ENCODE data around the gene ADAM12. TPM values are rescaled to one million over a fixed set of nuclear protein-coding genes. Genes with fewer than 3 reads are reported as not detected.
A peak's percentile ranks its signal among the peaks of the same experiment; 100 is the strongest.

The ADAM12 gene
- total RNA-seq, 2 experiments from 2014 or later: 1.2 to 1.5 TPM

DNA sequence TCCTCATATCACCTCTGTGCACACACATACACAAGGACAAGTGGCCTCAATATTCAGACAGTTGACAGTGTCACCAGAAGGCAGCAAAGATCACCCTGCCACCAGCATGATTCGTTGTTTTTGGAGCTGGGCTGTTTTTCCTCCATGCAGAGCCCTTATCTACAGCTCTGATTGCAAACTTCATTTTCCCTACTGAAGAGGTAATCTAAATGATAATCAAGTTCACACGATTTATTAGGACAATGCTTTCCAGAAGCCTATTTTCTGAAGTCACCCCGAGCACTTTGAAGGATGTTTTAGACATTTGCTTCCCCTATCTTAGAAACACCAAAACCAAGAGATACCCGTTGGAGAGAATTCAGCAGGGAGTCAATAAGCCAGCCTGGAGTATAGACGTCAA, 46.0 kb upstream of the ADAM12 start:
- H3K27me3 ChIP-seq (ENCODE audit: control insufficient read depth in 1 of 2, insufficient read depth in 2 of 2, low read length in 2 of 2): no peaks in the 10 kb centered on the region
- H3K4me3 ChIP-seq (ENCODE audit: low read length): no peak overlapping the region
- H3K4me1 ChIP-seq (ENCODE audit: insufficient read depth, low read length): peaks cover 6% of the 10 kb centered on the region
- Mint-ChIP-seq H3K4me3 (no peak overlapping the region), H3K36me3 (ENCODE audit: low read depth) (no peaks in the 10 kb centered on the region), H3K27me3 (peaks cover 10% of the 10 kb centered on the region), H3K9me3 (no peaks in the 10 kb centered on the region), H3K27ac (no peak overlapping the region), H3K4me1 (ENCODE audit: low read depth) (no peaks in the 10 kb centered on the region)
- ChIA-PET CTCF (no interaction called here), POLR2A (no interaction called here)
- DNase-seq (no peak), ATAC-seq (ENCODE audit: poor library complexity) (no peak)
- H3K9me3 ChIP-seq (ENCODE audit: control insufficient read depth in 1 of 2, insufficient read depth in 1 of 2, low read length in 2 of 2): peaks cover 0 to 4% of the 10 kb centered on the region in 2 experiments
- no peaks in the 10 kb centered on the region for H3K36me3 ChIP-seq (ENCODE audit: insufficient read depth, low read length)
- intact Hi-C loops (cut with DNase I, micrococcal nuclease): no loop called here
- TF ChIP-seq, protein P1, sequence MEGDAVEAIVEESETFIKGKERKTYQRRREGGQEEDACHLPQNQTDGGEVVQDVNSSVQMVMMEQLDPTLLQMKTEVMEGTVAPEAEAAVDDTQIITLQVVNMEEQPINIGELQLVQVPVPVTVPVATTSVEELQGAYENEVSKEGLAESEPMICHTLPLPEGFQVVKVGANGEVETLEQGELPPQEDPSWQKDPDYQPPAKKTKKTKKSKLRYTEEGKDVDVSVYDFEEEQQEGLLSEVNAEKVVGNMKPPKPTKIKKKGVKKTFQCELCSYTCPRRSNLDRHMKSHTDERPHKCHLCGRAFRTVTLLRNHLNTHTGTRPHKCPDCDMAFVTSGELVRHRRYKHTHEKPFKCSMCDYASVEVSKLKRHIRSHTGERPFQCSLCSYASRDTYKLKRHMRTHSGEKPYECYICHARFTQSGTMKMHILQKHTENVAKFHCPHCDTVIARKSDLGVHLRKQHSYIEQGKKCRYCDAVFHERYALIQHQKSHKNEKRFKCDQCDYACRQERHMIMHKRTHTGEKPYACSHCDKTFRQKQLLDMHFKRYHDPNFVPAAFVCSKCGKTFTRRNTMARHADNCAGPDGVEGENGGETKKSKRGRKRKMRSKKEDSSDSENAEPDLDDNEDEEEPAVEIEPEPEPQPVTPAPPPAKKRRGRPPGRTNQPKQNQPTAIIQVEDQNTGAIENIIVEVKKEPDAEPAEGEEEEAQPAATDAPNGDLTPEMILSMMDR (IDR thresholded peaks at IDR 0.05): no peak
- no peak overlapping the region for H3K27ac ChIP-seq (ENCODE audit: low read depth in 1 of 2, low read length in 2 of 2)

DNA sequence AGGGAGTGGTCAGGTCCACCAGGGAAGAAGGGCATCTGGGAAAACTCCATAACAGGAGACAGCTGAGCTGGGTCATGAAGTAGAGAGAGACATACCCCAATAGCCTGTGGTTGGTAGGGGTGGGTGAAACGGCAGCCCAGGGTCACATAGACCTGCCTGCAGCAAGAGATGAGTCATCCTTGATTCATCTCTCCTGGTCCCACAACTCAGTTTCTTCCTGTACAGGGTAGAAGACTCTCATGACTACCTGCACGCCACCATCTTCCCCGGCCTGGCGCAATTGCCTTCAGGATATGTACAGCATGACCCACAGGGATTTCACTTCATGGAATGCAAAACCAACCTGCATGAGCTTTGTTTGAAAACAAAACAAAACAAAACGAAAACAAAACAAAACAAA, 45.1 kb upstream of the ADAM12 start:
- peaks cover 6% of the 10 kb centered on the region for H3K4me1 ChIP-seq (ENCODE audit: insufficient read depth, low read length)
- no peaks in the 10 kb centered on the region for H3K9me3 Mint-ChIP-seq
- H3K36me3 Mint-ChIP-seq (ENCODE audit: low read depth): no peaks in the 10 kb centered on the region
- no peak overlapping the region for H3K4me3 ChIP-seq (ENCODE audit: low read length)
- no peak overlapping the region for H3K4me3 Mint-ChIP-seq
- H3K27ac ChIP-seq (ENCODE audit: low read depth in 1 of 2, low read length in 2 of 2): no peak overlapping the region
- H3K27me3 Mint-ChIP-seq: peaks cover 10% of the 10 kb centered on the region
- peaks cover 0 to 4% of the 10 kb centered on the region in 2 experiments for H3K9me3 ChIP-seq (ENCODE audit: control insufficient read depth in 1 of 2, insufficient read depth in 1 of 2, low read length in 2 of 2)
- ATAC-seq (ENCODE audit: poor library complexity): no peak
- H3K27ac Mint-ChIP-seq: no peak overlapping the region
- TF ChIP-seq, protein P1 (IDR thresholded peaks at IDR 0.05): no peak
- H3K4me1 Mint-ChIP-seq (ENCODE audit: low read depth): no peaks in the 10 kb centered on the region
- intact Hi-C loops (cut with DNase I, micrococcal nuclease): no loop called here
- H3K27me3 ChIP-seq (ENCODE audit: control insufficient read depth in 1 of 2, insufficient read depth in 2 of 2, low read length in 2 of 2): no peaks in the 10 kb centered on the region
- peak in 2 of 14 experiments; percentile 3 to 21 for DNase-seq
- POLR2A ChIA-PET: no interaction called here
- CTCF ChIA-PET: no interaction called here
- H3K36me3 ChIP-seq (ENCODE audit: insufficient read depth, low read length): no peaks in the 10 kb centered on the region

- H3K4me3 Mint-ChIP-seq: no peak overlapping the region
- ChIA-PET CTCF (no interaction called here), POLR2A (no interaction called here)
- no peaks in the 10 kb centered on the region for H3K9me3 Mint-ChIP-seq
- H3K27me3 Mint-ChIP-seq: peaks cover 10% of the 10 kb centered on the region
- peaks cover 6% of the 10 kb centered on the region for H3K4me1 ChIP-seq (ENCODE audit: insufficient read depth, low read length)
- H3K36me3 Mint-ChIP-seq (ENCODE audit: low read depth): no peaks in the 10 kb centered on the region
- no peaks in the 10 kb centered on the region for H3K27me3 ChIP-seq (ENCODE audit: control insufficient read depth in 1 of 2, insufficient read depth in 2 of 2, low read length in 2 of 2)
- H3K4me1 Mint-ChIP-seq (ENCODE audit: low read depth): no peaks in the 10 kb centered on the region
- H3K27ac Mint-ChIP-seq: no peak overlapping the region
- no peaks in the 10 kb centered on the region for H3K36me3 ChIP-seq (ENCODE audit: insufficient read depth, low read length)
- DNase-seq (peak in 1 of 14 experiments; percentile 2), ATAC-seq (ENCODE audit: poor library complexity) (no peak)
- TF ChIP-seq, protein P1 (IDR thresholded peaks at IDR 0.05): no peak
- H3K9me3 ChIP-seq (ENCODE audit: control insufficient read depth in 1 of 2, insufficient read depth in 1 of 2, low read length in 2 of 2): peaks cover 0 to 4% of the 10 kb centered on the region in 2 experiments
- intact Hi-C loops (cut with DNase I, micrococcal nuclease): no loop called here
- no peak overlapping the region for H3K4me3 ChIP-seq (ENCODE audit: low read length)
- no peak overlapping the region for H3K27ac ChIP-seq (ENCODE audit: low read depth in 1 of 2, low read length in 2 of 2)
Observed at GRCh38 chr10:126432507-126432906, 44.2 kb upstream of the ADAM12 start.

Measured in CD4-positive, alpha-beta T cell (primary cell).